Measurements from ENCODE around the gene SLC35A5. TPM values are rescaled to one million over a fixed set of nuclear protein-coding genes. Genes with fewer than 3 reads are reported as not detected.
A peak's percentile ranks its signal among the peaks of the same experiment; 100 is the strongest.

Gene SLC35A5
- total RNA-seq, 1 experiment from 2014 or later, result 37.8 TPM

DNA sequence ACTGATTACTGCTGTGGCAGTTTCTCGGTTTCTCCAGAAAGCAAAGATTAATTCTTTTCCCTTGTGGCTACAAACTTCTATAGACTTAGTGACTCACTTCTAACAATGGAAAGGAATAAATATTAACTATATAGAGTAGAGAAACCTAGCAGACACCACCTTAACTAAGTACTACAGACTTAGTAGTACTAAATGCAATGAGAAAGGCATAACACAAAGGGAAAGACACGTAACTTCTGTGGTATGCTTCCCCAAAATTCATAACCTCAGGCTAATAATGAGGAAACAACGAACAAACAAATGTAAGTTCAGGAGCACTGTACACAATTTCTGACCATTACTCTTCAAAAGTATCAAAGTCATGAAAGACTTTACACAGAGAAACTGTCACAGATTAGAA, 31.3 kb upstream of the SLC35A5 start:
- Histone ChIP-seq H3K36me3 (ENCODE audit: control insufficient read depth, insufficient read depth, low read length) (peaks cover 29% of the 10 kb centered on the region), H3K27me3 (ENCODE audit: control insufficient read depth, insufficient read depth, low read length) (no peaks in the 10 kb centered on the region), H3K27ac (ENCODE audit: low read length) (no peak overlapping the region), H3K9me3 (ENCODE audit: control insufficient read depth, insufficient read depth, low read depth, low read length) (no peaks in the 10 kb centered on the region), H3K4me3 (ENCODE audit: low read depth in 2 of 2, low read length in 2 of 2) (no peak overlapping the region), H3K4me1 (ENCODE audit: control insufficient read depth, insufficient read depth, low read length) (no peaks in the 10 kb centered on the region)
- DNase-seq (ENCODE audit: low read depth, low spot score) (no peak), ATAC-seq (no peak)
- no peak for TF ChIP-seq POLR2AphosphoS5 (IDR thresholded peaks at IDR 0.05; ENCODE audit: low read depth, low read length)
- TF ChIP-seq TCF7L2 (IDR thresholded peaks at IDR 0.05; ENCODE audit: low read depth, low read length), result no peak
- no peak for TF ChIP-seq CTCF (IDR thresholded peaks at IDR 0.05)
- TF ChIP-seq SIN3A (IDR thresholded peaks at IDR 0.05; ENCODE audit: borderline replicate concordance, insufficient read depth, low read depth, low read length), result no peak
- in situ Hi-C loops (cut with HindIII; ENCODE audit: low pct_unique_long_range_greater_than_20kb, low sequenced_read_pairs) (no loop called here), intact Hi-C loops (cut with micrococcal nuclease; ENCODE audit: unreplicated experiment) (loop anchor here (5.0 kb wide), 1 partner anchor 393 kb away; no protein-coding TSS in a partner anchor)
- POLR2A ChIA-PET, result no interaction called here
- CTCF ChIA-PET, result no interaction called here
- no TSS peak for BruUV-seq (replicated peaks)

DNA sequence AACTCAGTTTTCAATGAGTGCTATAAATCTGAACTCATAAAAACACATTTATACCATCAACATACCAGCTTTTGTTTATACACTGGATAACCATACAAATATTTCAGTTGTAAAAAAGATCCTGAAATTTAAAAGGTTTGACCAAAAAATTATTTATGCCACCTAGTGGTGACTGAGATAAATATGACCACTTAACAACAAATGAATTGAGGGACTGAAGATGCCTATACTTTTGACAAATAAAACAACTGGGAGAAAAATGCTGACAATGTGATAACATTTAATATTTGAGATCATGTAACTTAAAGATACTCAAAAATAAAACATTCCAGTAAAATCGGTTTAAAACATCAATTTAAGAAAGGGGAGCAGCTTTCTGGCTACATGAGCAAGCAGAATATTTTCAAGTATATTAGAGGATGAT, 30.5 kb upstream of the SLC35A5 start:
- DNase-seq (ENCODE audit: low read depth, low spot score) (no peak), ATAC-seq (no peak)
- in situ Hi-C loops (cut with HindIII; ENCODE audit: low pct_unique_long_range_greater_than_20kb, low sequenced_read_pairs) (no loop called here), intact Hi-C loops (cut with micrococcal nuclease; ENCODE audit: unreplicated experiment) (loop anchor here (5.0 kb wide), 1 partner anchor 394 kb away; no protein-coding TSS in a partner anchor)
- Histone ChIP-seq H3K36me3 (ENCODE audit: control insufficient read depth, insufficient read depth, low read length) (peaks cover 33% of the 10 kb centered on the region), H3K9me3 (ENCODE audit: control insufficient read depth, insufficient read depth, low read depth, low read length) (no peaks in the 10 kb centered on the region), H3K27ac (ENCODE audit: low read length) (no peak overlapping the region), H3K27me3 (ENCODE audit: control insufficient read depth, insufficient read depth, low read length) (no peaks in the 10 kb centered on the region), H3K4me1 (ENCODE audit: control insufficient read depth, insufficient read depth, low read length) (no peaks in the 10 kb centered on the region), H3K4me3 (ENCODE audit: low read depth in 2 of 2, low read length in 2 of 2) (no peak overlapping the region)
- TF ChIP-seq SIN3A (IDR thresholded peaks at IDR 0.05; ENCODE audit: borderline replicate concordance, insufficient read depth, low read depth, low read length) (no peak), TCF7L2 (IDR thresholded peaks at IDR 0.05; ENCODE audit: low read depth, low read length) (no peak), CTCF (IDR thresholded peaks at IDR 0.05) (peak; percentile 68; the same call in 1 of the 2 replicates), POLR2AphosphoS5 (IDR thresholded peaks at IDR 0.05; ENCODE audit: low read depth, low read length) (no peak)
- TF ChIP-seq, protein P1, sequence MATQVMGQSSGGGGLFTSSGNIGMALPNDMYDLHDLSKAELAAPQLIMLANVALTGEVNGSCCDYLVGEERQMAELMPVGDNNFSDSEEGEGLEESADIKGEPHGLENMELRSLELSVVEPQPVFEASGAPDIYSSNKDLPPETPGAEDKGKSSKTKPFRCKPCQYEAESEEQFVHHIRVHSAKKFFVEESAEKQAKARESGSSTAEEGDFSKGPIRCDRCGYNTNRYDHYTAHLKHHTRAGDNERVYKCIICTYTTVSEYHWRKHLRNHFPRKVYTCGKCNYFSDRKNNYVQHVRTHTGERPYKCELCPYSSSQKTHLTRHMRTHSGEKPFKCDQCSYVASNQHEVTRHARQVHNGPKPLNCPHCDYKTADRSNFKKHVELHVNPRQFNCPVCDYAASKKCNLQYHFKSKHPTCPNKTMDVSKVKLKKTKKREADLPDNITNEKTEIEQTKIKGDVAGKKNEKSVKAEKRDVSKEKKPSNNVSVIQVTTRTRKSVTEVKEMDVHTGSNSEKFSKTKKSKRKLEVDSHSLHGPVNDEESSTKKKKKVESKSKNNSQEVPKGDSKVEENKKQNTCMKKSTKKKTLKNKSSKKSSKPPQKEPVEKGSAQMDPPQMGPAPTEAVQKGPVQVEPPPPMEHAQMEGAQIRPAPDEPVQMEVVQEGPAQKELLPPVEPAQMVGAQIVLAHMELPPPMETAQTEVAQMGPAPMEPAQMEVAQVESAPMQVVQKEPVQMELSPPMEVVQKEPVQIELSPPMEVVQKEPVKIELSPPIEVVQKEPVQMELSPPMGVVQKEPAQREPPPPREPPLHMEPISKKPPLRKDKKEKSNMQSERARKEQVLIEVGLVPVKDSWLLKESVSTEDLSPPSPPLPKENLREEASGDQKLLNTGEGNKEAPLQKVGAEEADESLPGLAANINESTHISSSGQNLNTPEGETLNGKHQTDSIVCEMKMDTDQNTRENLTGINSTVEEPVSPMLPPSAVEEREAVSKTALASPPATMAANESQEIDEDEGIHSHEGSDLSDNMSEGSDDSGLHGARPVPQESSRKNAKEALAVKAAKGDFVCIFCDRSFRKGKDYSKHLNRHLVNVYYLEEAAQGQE (IDR thresholded peaks at IDR 0.05; ENCODE audit: insufficient read depth in 1 of 2, low read depth in 2 of 2, low read length in 1 of 2), result no peak
- no TSS peak for BruUV-seq (replicated peaks)
- POLR2A ChIA-PET, result no interaction called here
- CTCF ChIA-PET, result interaction anchor here (0.7 kb wide), 1 partner anchor 20 kb away, joined by 3 read pairs; no protein-coding TSS in a partner anchor
